Endodermal cell (in vitro differentiated cells): Measurements from ENCODE around the gene OR10H1. TPM values are rescaled to one million over a fixed set of nuclear protein-coding genes. Genes with fewer than 3 reads are reported as not detected.
"Not testable (repeated sequence)": the region's sequence is repeated elsewhere in the genome, so short reads cannot be mapped to it uniquely, and the experiment has no call there.

ENCODE experiments used
- DNase-seq: peaks from one replicate; pipeline ENCODE4 v3.0.0-alpha.2; 2017
- H3K27ac ChIP-seq: 2 replicates; pipeline ENCODE4 v1.5.1; 2013; ENCODE audit warnings: mild to moderate bottlenecking, low read depth, low read length, moderate library complexity
- H3K27me3 ChIP-seq: 2 replicates; pipeline ENCODE4 v1.6.1; 2013; ENCODE audit warnings: mild to moderate bottlenecking, low read length, moderate library complexity; ENCODE audit not compliant: insufficient read depth, control insufficient read depth, poor library complexity, severe bottlenecking
- H3K36me3 ChIP-seq: 2 replicates; pipeline ENCODE4 v1.7.0; 2013; ENCODE audit warnings: mild to moderate bottlenecking, low read length, moderate library complexity; ENCODE audit not compliant: control insufficient read depth, insufficient read depth
- H3K4me1 ChIP-seq: one replicate; pipeline ENCODE4 v1.7.0; 2013; ENCODE audit warnings: low read length; ENCODE audit not compliant: control insufficient read depth, insufficient read depth
- H3K4me3 ChIP-seq: 2 replicates; pipeline ENCODE4 v1.5.1; 2013; ENCODE audit warnings: mild to moderate bottlenecking, low read length, moderate library complexity
- H3K9ac ChIP-seq: 2 replicates; pipeline ENCODE4 v1.6.1; 2013; ENCODE audit warnings: mild to moderate bottlenecking, low read length, moderate library complexity; ENCODE audit not compliant: poor library complexity, severe bottlenecking; ENCODE audit errors: extremely low read depth
- H3K9me3 ChIP-seq: 2 replicates; pipeline ENCODE4 v1.6.1; 2013; ENCODE audit warnings: mild to moderate bottlenecking, low read length, moderate library complexity; ENCODE audit not compliant: control insufficient read depth
- H3K27ac Mint-ChIP-seq: 2 replicates; pipeline ENCODE4 v1.8.0; 2020; ENCODE audit warnings: mixed read lengths
- H3K27me3 Mint-ChIP-seq: 2 replicates; pipeline ENCODE4 v1.8.0; 2021; ENCODE audit warnings: mild to moderate bottlenecking, mixed read lengths; ENCODE audit not compliant: insufficient read depth
- H3K36me3 Mint-ChIP-seq: 2 replicates; pipeline ENCODE4 v1.8.0; 2020; ENCODE audit warnings: low read depth, mixed read lengths
- H3K4me1 Mint-ChIP-seq: 2 replicates; pipeline ENCODE4 v1.8.0; 2020; ENCODE audit warnings: mixed read lengths
- H3K4me3 Mint-ChIP-seq: 2 replicates; pipeline ENCODE4 v1.8.0; 2020; ENCODE audit warnings: mild to moderate bottlenecking, moderate library complexity, mixed read lengths
- H3K9me3 Mint-ChIP-seq: 2 replicates; pipeline ENCODE4 v1.8.0; 2020; ENCODE audit warnings: mild to moderate bottlenecking, mixed read lengths
- CTCF ChIP-seq: fragments of 200-600 bp; sonication (generic); conservative IDR thresholded peaks from 2 replicates; pipeline ENCODE4 v1.5.0; 2021; ENCODE audit warnings: antibody characterized with exemption, mild to moderate bottlenecking
- WGBS, 2 experiments: methylation state at CpG; one replicate each; pipeline versions ENCODE4 v1.1.5 to v1.1.7; 2013; ENCODE audit warnings: missing lambda C conversion rate in 2 of 2, mixed read lengths in 1 of 2; ENCODE audit not compliant: insufficient coverage in 1 of 2, insufficient read length in 1 of 2; 5-methylcytosine and 5-hydroxymethylcytosine counted together
- total RNA-seq, 2 donors: library from RNA; stranded (reverse); fragmentation: NEBNext Ultra II Directional in 1 of 2; extraction: Animal tissue kit (Norgen Biotek cat#: 25700) in 1 of 2; gene quantifications; 2 replicates in 1 of 2; 3 replicates in 1 of 2; pipeline ENCODE4 v1.2.1, GENCODE V29; 2021

Gene OR10H1
- total RNA-seq, 2 donors from 2014 or later, result 0.09 TPM; not detected in 1

DNA sequence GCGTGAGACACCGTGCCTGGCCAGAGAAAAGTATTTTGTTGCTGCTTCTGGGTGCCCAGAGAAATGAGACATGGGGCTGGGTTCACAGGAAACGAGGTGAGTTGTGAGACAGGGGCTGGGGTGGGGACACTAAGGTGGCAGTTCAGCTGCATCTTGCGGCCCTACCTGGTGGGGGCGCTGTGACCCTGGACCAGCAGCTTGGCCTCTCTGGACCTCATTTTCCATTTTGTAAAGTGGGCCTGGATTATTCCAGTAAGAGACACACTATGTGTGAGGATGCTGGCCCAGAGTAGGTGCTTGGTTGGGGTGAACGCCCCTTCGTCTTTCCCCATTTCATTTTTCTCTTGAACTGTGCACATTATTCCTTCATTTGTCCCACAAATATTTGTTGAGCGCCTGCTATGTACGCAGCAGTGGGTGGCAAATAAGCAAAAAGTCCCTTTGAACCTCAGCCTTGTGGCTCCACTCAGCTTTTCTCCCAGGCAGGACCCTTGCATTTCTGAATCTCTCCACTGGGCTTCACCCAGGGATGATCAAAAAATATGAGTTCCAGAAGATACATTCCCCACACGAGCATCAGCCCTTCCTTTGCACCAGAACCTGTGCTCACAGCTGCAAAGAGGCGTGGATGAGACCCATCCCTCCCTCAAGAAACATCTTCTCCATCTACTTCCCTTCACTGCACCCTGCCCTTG lies 26.6 kb upstream of the OR10H1 start:
- no peak for TF ChIP-seq CTCF
- Histone ChIP-seq H3K4me3 (no peak overlapping the region), H3K27me3 (no peaks in the 10 kb centered on the region), H3K4me1 (no peaks in the 10 kb centered on the region), H3K36me3 (no peaks in the 10 kb centered on the region), H3K27ac (no peak overlapping the region), H3K9me3 (peaks cover 44% of the 10 kb centered on the region), H3K9ac (no peak overlapping the region)
- H3K36me3 Mint-ChIP-seq, result peaks cover 2% of the 10 kb centered on the region
- no peak for DNase-seq
- 71 to 73% methylated on average over 8 to 11 of the region's 11 CpGs for WGBS, 2 experiments
- no peak overlapping the region for H3K4me3 Mint-ChIP-seq
- no peaks in the 10 kb centered on the region for H3K27me3 Mint-ChIP-seq
- H3K9me3 Mint-ChIP-seq, result peaks cover 90% of the 10 kb centered on the region
- no peaks in the 10 kb centered on the region for H3K4me1 Mint-ChIP-seq
- H3K27ac Mint-ChIP-seq, result no peak overlapping the region

DNA sequence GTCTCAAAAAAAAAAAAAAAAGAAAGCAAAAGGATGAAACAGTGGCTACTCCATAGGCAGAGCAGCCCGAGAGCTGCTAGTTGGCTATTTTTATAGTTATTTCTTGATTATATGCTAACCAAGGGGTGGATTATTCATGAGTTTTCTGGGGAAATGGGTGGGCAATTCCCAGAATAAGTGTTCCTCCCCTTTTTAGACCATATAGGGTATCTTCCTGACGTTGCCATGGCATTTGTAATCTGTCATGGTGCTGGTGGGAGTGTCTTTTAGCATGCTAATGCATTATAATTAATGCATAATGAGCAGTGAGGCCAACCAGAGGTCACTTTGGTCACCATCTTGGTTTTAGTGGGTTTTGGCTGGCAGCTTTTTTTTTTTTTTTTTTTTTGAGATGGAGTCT lies 25.4 kb upstream of the OR10H1 start:
- peaks cover 81% of the 10 kb centered on the region for H3K9me3 Mint-ChIP-seq
- H3K4me3 Mint-ChIP-seq, result no peak overlapping the region
- Histone ChIP-seq H3K4me3 (no peak overlapping the region), H3K4me1 (no peaks in the 10 kb centered on the region), H3K9me3 (peaks cover 41% of the 10 kb centered on the region), H3K27me3 (no peaks in the 10 kb centered on the region), H3K27ac (no peak overlapping the region), H3K9ac (no peak overlapping the region), H3K36me3 (no peaks in the 10 kb centered on the region)
- H3K36me3 Mint-ChIP-seq, result no peaks in the 10 kb centered on the region
- DNase-seq, result no peak
- no peak overlapping the region for H3K27ac Mint-ChIP-seq
- TF ChIP-seq CTCF, result no peak
- WGBS, 2 experiments, result 29% methylated on average over 2 of the region's 2 CpGs; no CpG with 5 or more reads in 1 of the 2 experiments
- H3K4me1 Mint-ChIP-seq, result no peaks in the 10 kb centered on the region
- no peaks in the 10 kb centered on the region for H3K27me3 Mint-ChIP-seq

GRCh38 chr19:15839888-15840287 lies 24.4 kb upstream of the OR10H1 start:
- not testable (repeated sequence) for H3K27me3 Mint-ChIP-seq, DNase-seq, H3K4me1 ChIP-seq, H3K4me3 Mint-ChIP-seq, H3K4me3 ChIP-seq, H3K27me3 ChIP-seq, H3K36me3 ChIP-seq, H3K9ac ChIP-seq, H3K4me1 Mint-ChIP-seq, H3K27ac Mint-ChIP-seq, H3K27ac ChIP-seq, H3K36me3 Mint-ChIP-seq
- WGBS, 2 experiments, result 29% methylated on average over 2 to 4 of the region's 4 CpGs
- H3K9me3 Mint-ChIP-seq, result peaks cover 72% of the 10 kb centered on the region
- H3K9me3 ChIP-seq, result peaks cover 50% of the 10 kb centered on the region

GRCh38 chr19:15838351-15838750 lies 22.9 kb upstream of the OR10H1 start:
- no peak for DNase-seq
- Mint-ChIP-seq H3K4me1 (no peaks in the 10 kb centered on the region), H3K9me3 (peaks cover 61% of the 10 kb centered on the region), H3K4me3 (no peak overlapping the region), H3K36me3 (no peaks in the 10 kb centered on the region), H3K27me3 (no peaks in the 10 kb centered on the region), H3K27ac (no peak overlapping the region)
- no peak overlapping the region for H3K27ac ChIP-seq
- WGBS, 2 experiments, result 83 to 90% methylated on average over 3 of the region's 3 CpGs
- no peak overlapping the region for H3K9ac ChIP-seq
- H3K9me3 ChIP-seq, result peaks cover 52% of the 10 kb centered on the region
- no peaks in the 10 kb centered on the region for H3K27me3 ChIP-seq
- no peak overlapping the region for H3K4me3 ChIP-seq
- H3K36me3 ChIP-seq, result no peaks in the 10 kb centered on the region
- no peak for TF ChIP-seq CTCF
- no peaks in the 10 kb centered on the region for H3K4me1 ChIP-seq
